ENCODE data around the gene FHL2. TPM values are rescaled to one million over a fixed set of nuclear protein-coding genes. Genes with fewer than 3 reads are reported as not detected.

FHL2 gene
- total and polyA plus RNA-seq, 2 of the 13 experiments (the other 11 are each of a cell fraction or from before 2014, with no cell fraction given), result 1.9 to 74.8 TPM

DNA sequence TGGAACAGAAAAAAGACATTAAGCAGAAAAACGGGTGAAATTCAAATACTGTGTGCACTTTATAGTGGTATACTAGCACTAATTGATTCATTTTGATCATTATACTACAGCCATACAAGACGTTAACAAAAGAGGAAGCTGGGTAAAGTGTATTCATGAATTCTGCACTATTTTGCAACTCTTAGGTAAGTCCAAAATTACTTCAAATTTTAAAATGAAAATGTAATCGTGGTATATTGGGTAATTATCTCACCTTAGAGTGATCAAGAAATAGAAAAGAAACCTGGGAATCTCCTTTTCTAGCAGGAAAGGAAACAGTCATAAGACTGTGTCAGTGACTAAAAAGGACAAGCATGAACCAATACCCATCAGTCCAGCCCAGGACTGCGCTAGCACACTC lies 74.8 kb downstream of the FHL2 start (continued):
- TF ChIP-seq, protein P1, sequence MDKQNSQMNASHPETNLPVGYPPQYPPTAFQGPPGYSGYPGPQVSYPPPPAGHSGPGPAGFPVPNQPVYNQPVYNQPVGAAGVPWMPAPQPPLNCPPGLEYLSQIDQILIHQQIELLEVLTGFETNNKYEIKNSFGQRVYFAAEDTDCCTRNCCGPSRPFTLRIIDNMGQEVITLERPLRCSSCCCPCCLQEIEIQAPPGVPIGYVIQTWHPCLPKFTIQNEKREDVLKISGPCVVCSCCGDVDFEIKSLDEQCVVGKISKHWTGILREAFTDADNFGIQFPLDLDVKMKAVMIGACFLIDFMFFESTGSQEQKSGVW (CRISPR knock-in tag; IDR thresholded peaks at IDR 0.05; ENCODE audit: borderline replicate concordance), result no peak
- no peak for TF ChIP-seq ZNF558 (CRISPR knock-in tag; IDR thresholded peaks at IDR 0.05; ENCODE audit: borderline replicate concordance)
- no peak for TF ChIP-seq MYC (CRISPR knock-in tag; IDR thresholded peaks at IDR 0.05; ENCODE audit: borderline replicate concordance)
- no peak for TF ChIP-seq ZNF605 (CRISPR knock-in tag; IDR thresholded peaks at IDR 0.05)
- no peak for TF ChIP-seq ZNF451 (CRISPR knock-in tag; IDR thresholded peaks at IDR 0.05)
- no peak for TF ChIP-seq SCMH1 (CRISPR knock-in tag; IDR thresholded peaks at IDR 0.05; ENCODE audit: borderline replicate concordance)
- no peak for TF ChIP-seq ZNF883 (CRISPR knock-in tag; IDR thresholded peaks at IDR 0.05; ENCODE audit: not compliant biosample characterization)
- TF ChIP-seq, protein P2, sequence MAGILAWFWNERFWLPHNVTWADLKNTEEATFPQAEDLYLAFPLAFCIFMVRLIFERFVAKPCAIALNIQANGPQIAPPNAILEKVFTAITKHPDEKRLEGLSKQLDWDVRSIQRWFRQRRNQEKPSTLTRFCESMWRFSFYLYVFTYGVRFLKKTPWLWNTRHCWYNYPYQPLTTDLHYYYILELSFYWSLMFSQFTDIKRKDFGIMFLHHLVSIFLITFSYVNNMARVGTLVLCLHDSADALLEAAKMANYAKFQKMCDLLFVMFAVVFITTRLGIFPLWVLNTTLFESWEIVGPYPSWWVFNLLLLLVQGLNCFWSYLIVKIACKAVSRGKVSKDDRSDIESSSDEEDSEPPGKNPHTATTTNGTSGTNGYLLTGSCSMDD (CRISPR knock-in tag; IDR thresholded peaks at IDR 0.05), result no peak
- TF ChIP-seq BCL6 (CRISPR knock-in tag; IDR thresholded peaks at IDR 0.05), result no peak
- TF ChIP-seq GATAD2A (CRISPR knock-in tag; IDR thresholded peaks at IDR 0.05), result no peak

DNA sequence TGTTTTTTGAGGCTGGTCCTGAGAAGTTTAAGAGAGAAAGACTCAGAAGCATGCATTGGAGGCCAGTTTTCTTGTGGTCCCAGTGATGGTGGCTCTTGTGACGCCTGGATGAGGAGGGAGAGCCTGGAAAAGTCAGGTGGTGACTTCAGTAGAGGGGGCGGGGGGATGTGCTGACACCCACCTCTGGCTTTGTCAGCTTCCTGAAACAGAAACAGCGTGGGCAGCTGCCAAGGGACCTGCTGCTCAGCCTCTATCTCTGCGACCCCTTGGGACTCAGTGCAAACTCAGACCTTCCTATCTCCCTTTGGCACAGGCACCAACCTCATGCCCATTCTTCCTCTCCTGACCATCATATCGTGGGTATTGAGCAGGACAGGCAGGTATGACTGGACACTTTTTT lies 75.7 kb downstream of the FHL2 start:
- H3K9ac ChIP-seq (ENCODE audit: insufficient read depth, low read depth, low read length), result no peak overlapping the region
- no peak for FAIRE-seq
- intact Hi-C loops (cut with micrococcal nuclease; ENCODE audit: unreplicated experiment), result no loop called here
- TF ChIP-seq NFIB (CRISPR knock-in tag; IDR thresholded peaks at IDR 0.05; ENCODE audit: borderline replicate concordance) (no peak), RORA (CRISPR knock-in tag; IDR thresholded peaks at IDR 0.05) (no peak)
- TF ChIP-seq, protein P3, sequence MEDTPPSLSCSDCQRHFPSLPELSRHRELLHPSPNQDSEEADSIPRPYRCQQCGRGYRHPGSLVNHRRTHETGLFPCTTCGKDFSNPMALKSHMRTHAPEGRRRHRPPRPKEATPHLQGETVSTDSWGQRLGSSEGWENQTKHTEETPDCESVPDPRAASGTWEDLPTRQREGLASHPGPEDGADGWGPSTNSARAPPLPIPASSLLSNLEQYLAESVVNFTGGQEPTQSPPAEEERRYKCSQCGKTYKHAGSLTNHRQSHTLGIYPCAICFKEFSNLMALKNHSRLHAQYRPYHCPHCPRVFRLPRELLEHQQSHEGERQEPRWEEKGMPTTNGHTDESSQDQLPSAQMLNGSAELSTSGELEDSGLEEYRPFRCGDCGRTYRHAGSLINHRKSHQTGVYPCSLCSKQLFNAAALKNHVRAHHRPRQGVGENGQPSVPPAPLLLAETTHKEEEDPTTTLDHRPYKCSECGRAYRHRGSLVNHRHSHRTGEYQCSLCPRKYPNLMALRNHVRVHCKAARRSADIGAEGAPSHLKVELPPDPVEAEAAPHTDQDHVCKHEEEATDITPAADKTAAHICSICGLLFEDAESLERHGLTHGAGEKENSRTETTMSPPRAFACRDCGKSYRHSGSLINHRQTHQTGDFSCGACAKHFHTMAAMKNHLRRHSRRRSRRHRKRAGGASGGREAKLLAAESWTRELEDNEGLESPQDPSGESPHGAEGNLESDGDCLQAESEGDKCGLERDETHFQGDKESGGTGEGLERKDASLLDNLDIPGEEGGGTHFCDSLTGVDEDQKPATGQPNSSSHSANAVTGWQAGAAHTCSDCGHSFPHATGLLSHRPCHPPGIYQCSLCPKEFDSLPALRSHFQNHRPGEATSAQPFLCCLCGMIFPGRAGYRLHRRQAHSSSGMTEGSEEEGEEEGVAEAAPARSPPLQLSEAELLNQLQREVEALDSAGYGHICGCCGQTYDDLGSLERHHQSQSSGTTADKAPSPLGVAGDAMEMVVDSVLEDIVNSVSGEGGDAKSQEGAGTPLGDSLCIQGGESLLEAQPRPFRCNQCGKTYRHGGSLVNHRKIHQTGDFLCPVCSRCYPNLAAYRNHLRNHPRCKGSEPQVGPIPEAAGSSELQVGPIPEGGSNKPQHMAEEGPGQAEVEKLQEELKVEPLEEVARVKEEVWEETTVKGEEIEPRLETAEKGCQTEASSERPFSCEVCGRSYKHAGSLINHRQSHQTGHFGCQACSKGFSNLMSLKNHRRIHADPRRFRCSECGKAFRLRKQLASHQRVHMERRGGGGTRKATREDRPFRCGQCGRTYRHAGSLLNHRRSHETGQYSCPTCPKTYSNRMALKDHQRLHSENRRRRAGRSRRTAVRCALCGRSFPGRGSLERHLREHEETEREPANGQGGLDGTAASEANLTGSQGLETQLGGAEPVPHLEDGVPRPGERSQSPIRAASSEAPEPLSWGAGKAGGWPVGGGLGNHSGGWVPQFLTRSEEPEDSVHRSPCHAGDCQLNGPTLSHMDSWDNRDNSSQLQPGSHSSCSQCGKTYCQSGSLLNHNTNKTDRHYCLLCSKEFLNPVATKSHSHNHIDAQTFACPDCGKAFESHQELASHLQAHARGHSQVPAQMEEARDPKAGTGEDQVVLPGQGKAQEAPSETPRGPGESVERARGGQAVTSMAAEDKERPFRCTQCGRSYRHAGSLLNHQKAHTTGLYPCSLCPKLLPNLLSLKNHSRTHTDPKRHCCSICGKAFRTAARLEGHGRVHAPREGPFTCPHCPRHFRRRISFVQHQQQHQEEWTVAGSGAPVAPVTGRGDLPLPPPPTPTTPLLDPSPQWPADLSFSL (CRISPR knock-in tag; IDR thresholded peaks at IDR 0.05), result no peak

More for the DNA sequence above, 75.7 kb downstream of the FHL2 start:
- Histone ChIP-seq H3K4me3 (replicated peaks in 1 of 3; ENCODE audit: insufficient read depth in 1 of 3, low read depth in 2 of 3, low read length in 3 of 3) (no peak overlapping the region), H3K27me3 (ENCODE audit: control insufficient read depth in 1 of 2, insufficient read depth in 2 of 2, low read length in 2 of 2) (no peaks in the 10 kb centered on the region), H3K9me3 (ENCODE audit: low read length) (no peaks in the 10 kb centered on the region), H3K36me3 (replicated peaks in 1 of 2; ENCODE audit: control insufficient read depth in 1 of 2, insufficient read depth in 2 of 2, low read length in 2 of 2) (peaks cover 7 to 30% of the 10 kb centered on the region in 2 experiments), H3K4me2 (ENCODE audit: low read depth, low read length) (no peak overlapping the region), H3K4me1 (ENCODE audit: insufficient read depth, low read length) (peaks cover 23% of the 10 kb centered on the region), H3K79me2 (ENCODE audit: insufficient read depth, low read length) (peaks cover 92% of the 10 kb centered on the region), H3K27ac (ENCODE audit: extremely low read length, insufficient read depth, low read length) (no peak overlapping the region), H4K20me1 (ENCODE audit: insufficient read depth, low read length) (peaks cover 6% of the 10 kb centered on the region; the same call in 1 of the 2 replicates), H2AFZ (ENCODE audit: low read length) (no peak overlapping the region)
- BruUV-seq (replicated peaks), result no TSS peak
- in situ Hi-C loops (cut with HindIII; ENCODE audit: extremely low pct_ligation_motif_present, low pct_unique_long_range_greater_than_20kb), result no loop called here
- ATAC-seq (no peak), DNase-seq (ENCODE audit: low spot score) (no peak)
- 91% methylated on average over 5 of the region's 5 CpGs for WGBS (ENCODE audit: low lambda C conversion rate)
- CTCF ChIA-PET (ENCODE audit: low intra/inter-chr PET ratio, low total read pairs), result no interaction called here
- POLR2A ChIA-PET, result no interaction called here

Data from HepG2 (cell line).